NOMO-1 treated with dmso at 0.1 percent for 144 hours (cell line): ENCODE measurements around the gene ISL2.

Experiments
- DNase-seq: peaks from one replicate; lab custom pipeline; 2025; ENCODE audit not compliant: unreplicated experiment; lab: John Stamatoyannopoulos, UW

ISL2 gene

DNA sequence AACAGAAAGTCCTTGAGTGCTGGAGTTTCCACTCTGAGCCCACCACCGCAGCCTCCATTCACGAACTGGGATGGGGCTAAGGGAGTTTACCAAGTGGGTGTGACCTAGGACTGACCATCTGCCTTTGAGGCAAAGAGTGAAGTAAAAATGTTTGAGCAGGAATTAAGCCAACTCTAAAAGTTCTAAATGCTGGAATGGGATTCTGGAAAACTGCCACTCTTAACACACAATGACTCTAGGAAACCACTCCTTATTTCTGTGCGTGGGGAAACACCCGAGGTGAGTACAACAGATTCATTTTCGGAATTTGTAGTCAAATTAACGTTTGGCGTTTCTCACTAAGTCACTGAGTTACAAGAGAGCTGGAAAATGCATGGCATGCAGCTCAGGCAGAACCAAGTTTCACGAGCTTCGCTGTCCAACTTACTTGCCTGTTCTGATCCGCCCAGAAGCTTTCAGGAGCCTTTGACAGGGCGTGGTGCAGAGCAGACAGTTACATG is 31.6 kb downstream of the ISL2 start:
- no peak for DNase-seq

DNA sequence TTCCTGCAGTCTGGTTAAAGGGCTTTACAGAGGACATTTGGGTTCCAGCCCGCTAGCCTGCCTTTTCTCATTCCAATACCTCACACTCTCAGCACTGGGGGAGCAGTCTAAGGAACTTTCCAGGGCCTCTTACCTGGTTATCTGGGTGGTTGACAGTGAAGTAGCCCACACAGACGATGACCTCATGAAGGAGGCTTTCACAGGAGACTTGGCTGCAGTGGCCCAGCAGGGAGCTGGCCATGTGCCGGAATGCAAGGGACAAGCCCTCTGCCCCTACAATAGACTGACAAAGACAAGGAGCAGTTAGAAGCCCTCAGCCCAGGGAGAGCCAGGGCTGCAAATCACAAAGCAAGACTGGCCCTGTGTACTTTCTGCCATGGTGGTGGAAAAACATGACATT is 39.5 kb downstream of the ISL2 start:
- DNase-seq = no peak

- DNase-seq = no peak
Observed at GRCh38 chr15:76376816-76377215, 40.2 kb downstream of the ISL2 start.

DNA sequence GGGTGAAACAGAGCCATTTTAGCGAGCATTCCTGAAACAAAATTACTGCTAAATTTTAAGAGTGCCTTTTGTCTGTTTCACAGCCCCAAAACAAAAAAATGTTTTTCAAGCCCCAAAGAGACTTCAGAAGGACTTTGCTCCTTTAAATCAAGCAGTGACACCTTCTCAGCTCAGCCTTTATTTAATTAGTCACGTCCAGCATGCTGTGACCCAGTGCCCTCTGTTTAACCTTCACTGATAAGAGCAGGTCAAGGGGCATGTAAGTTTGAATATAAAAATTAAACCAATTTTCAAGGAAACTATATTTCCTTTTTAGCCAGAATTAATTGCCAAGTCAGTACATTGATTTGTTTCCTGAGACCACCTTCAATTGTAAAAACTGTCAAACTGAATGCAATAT is 40.6 kb downstream of the ISL2 start:
- no peak for DNase-seq

GRCh38 chr15:76377751-76378150 is 41.2 kb downstream of the ISL2 start:
- no peak for DNase-seq

DNA sequence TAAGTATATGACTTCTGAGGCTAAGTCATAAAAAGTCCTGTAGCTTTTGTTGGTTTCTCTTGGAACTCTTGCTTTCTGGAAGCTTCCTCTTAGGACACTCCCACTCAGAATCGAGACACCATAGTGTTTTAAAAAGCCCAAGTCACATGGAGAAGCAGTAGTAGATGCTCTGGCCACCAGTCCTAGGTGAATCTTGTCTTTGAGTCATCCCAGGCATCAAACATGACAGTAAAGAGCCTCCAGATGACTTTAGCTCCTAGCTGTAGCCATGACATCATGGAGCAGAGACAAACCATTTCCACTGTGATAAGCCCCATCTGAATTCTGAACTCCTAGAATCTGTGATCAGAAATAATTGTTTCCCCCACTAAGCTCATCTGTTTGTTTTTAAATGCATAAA is 42.1 kb downstream of the ISL2 start:
- DNase-seq = no peak

- no peak for DNase-seq
Observed at GRCh38 chr15:76380249-76380648, 43.7 kb downstream of the ISL2 start.

- DNase-seq = no peak
Observed at GRCh38 chr15:76381366-76381765, 44.8 kb downstream of the ISL2 start.

DNA sequence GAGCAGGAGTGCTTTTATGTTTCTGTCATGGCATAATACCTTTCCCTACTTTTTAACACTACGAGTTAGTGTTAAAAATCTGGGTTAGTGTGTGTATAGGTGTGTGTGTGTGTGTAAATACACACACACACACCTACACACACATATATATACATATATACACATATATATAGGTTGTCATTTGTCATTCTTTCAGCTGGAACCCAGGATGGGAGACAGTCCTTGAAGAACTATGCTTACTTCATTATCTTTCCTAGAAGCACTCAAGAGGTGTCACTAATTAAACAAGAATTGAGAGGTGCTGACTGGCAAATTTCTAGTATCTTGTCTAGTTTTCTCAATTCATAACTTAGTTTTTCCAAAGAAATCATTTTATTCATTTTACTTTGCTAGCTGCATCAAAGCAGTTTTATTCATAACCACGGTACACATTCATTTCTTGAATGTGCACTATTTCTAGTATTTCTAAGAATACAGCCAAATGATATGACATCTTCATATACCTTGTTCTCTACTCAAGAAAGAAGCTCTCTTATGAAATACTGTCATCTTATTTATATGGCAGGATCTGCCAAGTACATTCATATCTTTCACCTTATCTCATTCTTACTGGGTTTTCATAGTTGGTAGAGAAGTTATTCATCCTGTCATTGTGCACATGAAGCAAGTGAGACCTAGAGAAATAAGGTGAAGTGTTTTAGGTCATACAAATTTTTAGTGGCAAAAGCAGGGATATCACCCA is 46.6 kb downstream of the ISL2 start:
- no peak for DNase-seq

- DNase-seq = no peak
Observed at GRCh38 chr15:76384409-76384808, 47.8 kb downstream of the ISL2 start.

- no peak for DNase-seq
Observed at GRCh38 chr15:76386178-76386577, 49.6 kb downstream of the ISL2 start.

GRCh38 chr15:76386926-76387325 is 50.4 kb downstream of the ISL2 start:
- DNase-seq = no peak

DNA sequence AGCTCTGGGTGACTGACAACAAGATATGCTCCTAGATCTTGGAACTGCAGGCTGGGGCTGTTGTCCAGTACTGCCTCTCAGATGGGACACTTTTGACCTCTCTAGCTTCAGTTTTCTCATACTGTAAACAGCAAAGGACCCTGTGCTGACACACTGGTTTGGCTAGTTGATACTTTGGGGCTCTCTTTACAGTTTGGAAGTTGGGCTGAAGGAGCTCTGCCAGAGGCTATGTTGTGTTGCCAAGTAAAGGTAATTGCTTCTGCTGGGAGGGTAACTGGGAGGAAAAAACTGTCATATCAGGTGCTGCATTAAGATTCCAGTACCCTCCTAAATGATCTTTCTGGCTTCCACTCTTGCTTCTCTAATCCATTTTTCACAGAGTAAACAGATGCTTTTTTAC is 54.0 kb downstream of the ISL2 start:
- DNase-seq = no peak

GRCh38 chr15:76391309-76391708 is 54.7 kb downstream of the ISL2 start:
- no peak for DNase-seq

GRCh38 chr15:76391847-76392246 is 55.3 kb downstream of the ISL2 start:
- DNase-seq = no peak
